GM10248 (cell line): ENCODE results near the gene GNG7.
A peak's percentile ranks its signal among the peaks of the same experiment; 100 is the strongest.
"Not testable (repeated sequence)": the region's sequence is repeated elsewhere in the genome, so short reads cannot be mapped to it uniquely, and the experiment has no call there.

Source experiments
- CTCF ChIA-PET: fragments of 300-600 bp; sonication (Branson Sonifier 250); formaldehyde crosslinking; extraction: SDS; loops from one replicate; lab custom pipeline; 2021; ENCODE audit warnings: antibody characterized with exemption; lab: Yijun Ruan, JAX
- POLR2A ChIA-PET: fragments of 350-650 bp; sonication (Branson Sonifier 250); formaldehyde crosslinking; extraction: SDS; loops from one replicate; lab custom pipeline; 2020; ENCODE audit warnings: antibody characterized with exemption; lab: Yijun Ruan, JAX
- DNase-seq: peaks from one replicate; pipeline ENCODE4 v3.0.0; 2012; ENCODE audit errors: extremely low spot score
- TF ChIP-seq, protein P1 (sequence below): IDR thresholded peaks from 2 replicates; pipeline ENCODE4 v1.5.1; 2012; ENCODE audit warnings: mild to moderate bottlenecking, low read depth; ENCODE audit errors: extremely low read depth, missing control alignments, control extremely low read depth

Gene GNG7

DNA sequence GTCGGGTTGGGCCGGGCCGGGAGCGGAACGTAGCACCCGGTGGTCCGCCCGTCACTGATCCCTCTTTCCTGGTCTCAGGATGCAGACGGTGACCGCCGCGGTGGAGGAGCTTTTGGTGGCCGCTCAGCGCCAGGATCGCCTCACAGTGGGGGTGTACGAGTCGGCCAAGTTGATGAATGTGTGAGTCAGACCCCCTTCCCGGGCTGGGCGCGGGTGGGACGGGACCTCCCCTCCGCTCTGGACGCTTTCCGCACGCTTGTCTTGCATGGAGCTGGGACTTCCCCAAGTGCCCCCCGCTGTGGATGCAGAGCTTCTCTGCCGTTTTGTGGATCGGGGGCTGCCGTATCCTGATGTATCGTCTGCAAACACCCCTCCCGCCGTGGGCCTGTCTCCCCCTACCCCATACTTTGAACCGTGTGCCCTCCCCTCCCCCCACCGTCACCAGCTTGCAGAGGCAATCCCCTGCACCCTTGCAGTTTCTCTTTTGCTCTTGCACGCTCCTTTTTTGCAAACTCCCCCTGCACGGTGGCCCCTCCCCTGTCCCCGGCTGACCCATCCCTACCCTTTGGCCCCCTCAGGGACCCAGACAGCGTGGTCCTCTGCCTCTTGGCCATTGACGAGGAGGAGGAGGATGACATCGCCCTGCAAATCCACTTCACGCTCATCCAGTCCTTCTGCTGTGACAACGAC, 225.9 kb downstream of the GNG7 start:
- ChIA-PET POLR2A (interaction anchor here (0.6 to 4.7 kb wide), 77 partner anchors 8 to 1286 kb away, joined by 3 to 275 read pairs (median 5); partner anchors contain the start of genes CIRBP, DOT1L, LMNB2 and REEP6), CTCF (interaction anchor here (0.6 to 6.7 kb wide), 10 partner anchors 12 to 172 kb away, joined by 3 to 126 read pairs (median 4); no protein-coding TSS in a partner anchor)
- no peak for DNase-seq
- TF ChIP-seq, protein P1, sequence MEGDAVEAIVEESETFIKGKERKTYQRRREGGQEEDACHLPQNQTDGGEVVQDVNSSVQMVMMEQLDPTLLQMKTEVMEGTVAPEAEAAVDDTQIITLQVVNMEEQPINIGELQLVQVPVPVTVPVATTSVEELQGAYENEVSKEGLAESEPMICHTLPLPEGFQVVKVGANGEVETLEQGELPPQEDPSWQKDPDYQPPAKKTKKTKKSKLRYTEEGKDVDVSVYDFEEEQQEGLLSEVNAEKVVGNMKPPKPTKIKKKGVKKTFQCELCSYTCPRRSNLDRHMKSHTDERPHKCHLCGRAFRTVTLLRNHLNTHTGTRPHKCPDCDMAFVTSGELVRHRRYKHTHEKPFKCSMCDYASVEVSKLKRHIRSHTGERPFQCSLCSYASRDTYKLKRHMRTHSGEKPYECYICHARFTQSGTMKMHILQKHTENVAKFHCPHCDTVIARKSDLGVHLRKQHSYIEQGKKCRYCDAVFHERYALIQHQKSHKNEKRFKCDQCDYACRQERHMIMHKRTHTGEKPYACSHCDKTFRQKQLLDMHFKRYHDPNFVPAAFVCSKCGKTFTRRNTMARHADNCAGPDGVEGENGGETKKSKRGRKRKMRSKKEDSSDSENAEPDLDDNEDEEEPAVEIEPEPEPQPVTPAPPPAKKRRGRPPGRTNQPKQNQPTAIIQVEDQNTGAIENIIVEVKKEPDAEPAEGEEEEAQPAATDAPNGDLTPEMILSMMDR, result no peak

DNA sequence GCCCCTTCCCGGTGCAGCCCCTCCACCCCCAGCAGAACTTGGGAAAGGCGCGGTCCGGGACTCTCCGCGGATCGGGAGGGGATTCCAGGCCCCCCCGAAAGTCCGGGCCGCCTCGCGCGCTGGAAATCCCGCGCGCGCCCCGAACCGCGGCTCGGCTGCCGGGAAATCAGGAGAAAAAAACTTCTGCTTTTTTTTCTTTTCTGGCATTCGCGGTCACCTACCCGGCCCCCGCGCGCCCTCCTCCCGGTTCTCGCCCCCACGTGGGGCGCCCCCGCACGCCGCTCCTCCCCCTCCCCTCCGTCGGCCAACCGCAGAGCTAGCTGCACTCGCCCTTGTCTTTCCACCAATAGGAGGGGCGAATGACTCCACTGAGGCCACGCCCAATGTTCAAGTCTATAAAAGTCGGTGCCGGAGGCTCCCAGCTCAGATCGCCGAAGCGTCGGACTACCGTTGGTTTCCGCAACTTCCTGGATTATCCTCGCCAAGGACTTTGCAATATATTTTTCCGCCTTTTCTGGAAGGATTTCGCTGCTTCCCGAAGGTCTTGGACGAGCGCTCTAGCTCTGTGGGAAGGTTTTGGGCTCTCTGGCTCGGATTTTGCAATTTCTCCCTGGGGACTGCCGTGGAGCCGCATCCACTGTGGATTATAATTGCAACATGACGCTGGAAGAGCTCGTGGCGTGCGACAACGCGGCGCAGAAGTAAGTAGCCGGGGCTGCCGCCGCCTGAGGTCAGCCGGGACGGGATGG, 226.6 kb downstream of the GNG7 start, which contains the start of gene GADD45B:
GADD45B (plus strand) TSS at position 426 of the 749 bp plus-strand sequence; CDS start at position 658, 232 bp downstream.
- ChIA-PET POLR2A (interaction anchor here (0.6 to 4.7 kb wide), 90 partner anchors 8 to 1867 kb away, joined by 3 to 275 read pairs (median 5); partner anchors contain the start of genes AP3D1, CIRBP, DOT1L and LMNB2), CTCF (interaction anchor here (0.6 to 6.7 kb wide), 11 partner anchors 11 to 173 kb away, joined by 3 to 126 read pairs (median 4); no protein-coding TSS in a partner anchor)
- TF ChIP-seq, protein P1, result no peak
- peak; percentile 98 for DNase-seq

DNA sequence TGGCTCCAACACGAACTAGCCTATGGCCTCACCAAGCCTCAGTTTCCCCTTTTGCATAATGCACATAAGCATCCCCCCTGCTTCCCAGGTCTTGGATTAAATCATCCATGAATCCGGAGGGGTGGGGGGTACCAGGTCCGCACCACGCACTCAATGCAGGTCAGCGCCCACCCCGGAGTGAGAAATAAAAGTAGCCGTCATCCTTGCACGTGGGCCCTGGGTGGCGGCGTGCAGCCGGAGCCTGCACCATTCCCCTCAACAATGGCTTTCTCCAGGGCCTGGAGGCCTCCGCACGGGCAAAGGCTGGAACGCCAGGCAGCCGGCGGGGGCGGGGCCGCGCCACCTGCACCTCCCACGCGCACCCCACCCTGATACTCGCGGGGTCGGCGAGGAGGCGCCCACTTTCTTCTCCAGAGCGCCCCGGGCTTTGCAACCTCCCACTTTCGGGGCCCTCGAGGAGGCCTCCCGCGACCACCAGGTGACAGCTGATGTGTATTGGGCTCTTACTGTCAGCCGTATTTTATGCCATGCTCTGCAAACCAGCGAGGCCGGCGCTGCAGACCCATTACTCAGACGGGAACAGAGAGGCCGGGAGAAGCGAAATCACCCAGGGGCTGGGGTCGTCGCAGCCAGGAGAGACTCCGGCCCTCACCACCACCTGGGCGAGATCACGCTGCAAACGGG, 227.3 kb downstream of the GNG7 start:
- ChIA-PET POLR2A (interaction anchor here (0.6 to 4.7 kb wide), 77 partner anchors 8 to 1794 kb away, joined by 3 to 275 read pairs (median 6); partner anchors contain the start of genes AP3D1, CIRBP, DOT1L and LMNB2), CTCF (interaction anchor here (0.7 to 6.7 kb wide), 8 partner anchors 10 to 173 kb away, joined by 3 to 126 read pairs (median 5); no protein-coding TSS in a partner anchor)
- TF ChIP-seq, protein P1, result no peak
- DNase-seq, result peak; percentile 70

DNA sequence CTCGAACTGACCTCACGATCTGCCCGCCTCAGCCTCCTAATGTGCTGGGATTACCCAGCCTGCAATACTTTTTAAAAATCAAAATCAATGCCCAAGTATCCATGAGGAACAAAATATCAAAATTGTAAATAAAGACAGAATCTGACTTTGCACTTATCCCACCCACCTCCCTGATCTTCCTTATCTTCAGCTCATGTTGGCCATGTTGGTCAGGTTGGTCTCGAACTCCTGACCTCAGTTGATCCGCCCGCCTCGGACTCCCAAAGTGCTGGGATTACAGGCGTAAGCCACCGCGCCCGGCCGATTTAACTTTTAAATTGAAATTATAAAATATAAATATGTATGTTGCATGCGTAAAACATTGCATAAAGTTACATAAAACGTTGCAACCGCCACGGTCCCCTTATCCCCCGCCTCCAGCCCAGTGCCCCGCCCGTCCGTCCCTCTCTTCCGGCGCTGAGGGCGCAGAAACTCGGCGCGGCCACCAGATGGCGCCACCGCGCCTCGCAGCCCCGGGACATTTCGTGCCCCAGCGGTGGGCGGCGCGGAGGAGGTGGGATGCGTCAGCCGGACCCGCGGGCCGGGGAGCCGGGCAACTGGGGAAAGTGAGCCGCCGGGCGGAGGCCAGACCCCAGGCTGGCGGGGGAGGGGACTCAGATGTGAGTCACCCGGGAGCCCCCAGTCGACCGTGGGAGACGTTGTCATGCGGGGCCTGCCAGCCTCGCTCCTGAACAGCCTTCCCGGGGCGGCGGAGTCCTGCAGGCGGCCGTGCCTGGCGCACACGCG, 228.1 kb downstream of the GNG7 start:
- POLR2A ChIA-PET, result interaction anchor here (2.2 to 4.2 kb wide), 3 partner anchors 76 to 145 kb away, joined by 6 to 275 read pairs (median 208); no protein-coding TSS in a partner anchor
- TF ChIP-seq, protein P1, result peak; percentile 98
- peak; percentile 89 for DNase-seq
- CTCF ChIA-PET, result interaction anchor here (0.8 to 2.9 kb wide), 15 partner anchors 12 to 173 kb away, joined by 3 to 48 read pairs (median 6); partner anchors contain the start of gene LMNB2

DNA sequence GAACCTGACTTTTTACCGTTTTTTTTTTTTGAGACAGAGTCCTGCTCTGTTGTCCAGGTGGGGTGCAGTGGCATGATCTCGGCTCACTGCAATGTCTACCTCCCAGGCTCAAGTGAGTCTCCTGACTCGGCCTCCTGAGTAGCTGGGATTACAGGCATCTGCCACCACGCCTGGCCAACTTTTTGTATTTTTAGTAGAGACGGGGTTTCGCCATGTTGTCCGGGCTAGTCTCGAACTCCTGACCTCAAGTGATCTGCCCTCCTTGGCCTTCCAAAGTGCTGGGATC, 232.6 kb downstream of the GNG7 start:
- DNase-seq, result not testable (repeated sequence)
- ChIA-PET POLR2A (interaction anchor here (0.6 kb wide), 1 partner anchor 206 kb away, joined by 5 read pairs; no protein-coding TSS in a partner anchor), CTCF (interaction anchor here (1.0 to 1.2 kb wide), 2 partner anchors 153 to 179 kb away, joined by 3 read pairs; no protein-coding TSS in a partner anchor)
